AG04450 (cell line): ENCODE data around the gene MARCHF3. TPM values are rescaled to one million over a fixed set of nuclear protein-coding genes. Genes with fewer than 3 reads are reported as not detected.
"Not testable (repeated sequence)": the region's sequence is repeated elsewhere in the genome, so short reads cannot be mapped to it uniquely, and the experiment has no call there.

Experiments used
- CTCF ChIA-PET: fragments of 300-600, 350-600 bp; formaldehyde crosslinking; extraction: SDS; loops from one replicate; lab custom pipeline; 2022; ENCODE audit warnings: antibody characterized with exemption, inconsistent platforms; lab: Charles Lee
- POLR2A ChIA-PET: fragments of 350-600 bp; formaldehyde crosslinking; extraction: SDS; loops from one replicate; lab custom pipeline; 2021; ENCODE audit warnings: antibody characterized with exemption, inconsistent platforms; lab: Yijun Ruan, JAX
- DNase-seq: peaks from one replicate; pipeline ENCODE4 v3.0.0-alpha.2; 2011; ENCODE audit warnings: low read depth, low spot score
- H3K27ac ChIP-seq: one replicate; pipeline ENCODE4 v1.5.1; 2012; ENCODE audit warnings: low read depth, low read length, control low read depth
- H3K27me3 ChIP-seq: one replicate; pipeline ENCODE4 v1.6.0; 2012; ENCODE audit warnings: low read length; ENCODE audit not compliant: control insufficient read depth, insufficient read depth
- H3K4me3 ChIP-seq: 2 replicates; pipeline ENCODE4 v1.5.1; 2011; ENCODE audit warnings: mild to moderate bottlenecking, low read depth, low read length, control low read depth
- H3K9me3 ChIP-seq: 2 replicates; pipeline ENCODE4 v1.5.1; 2012; ENCODE audit warnings: low read length; ENCODE audit not compliant: control insufficient read depth, insufficient read depth
- CTCF ChIP-seq: IDR thresholded peaks from 2 replicates; pipeline ENCODE4 v1.5.1; 2011; ENCODE audit warnings: low read depth, low read length, control low read depth, inconsistent platforms
- polyA plus RNA-seq: library from polyadenylated mRNA; depleted of rRNA; stranded (reverse); fragments of >200 nt; gene quantifications from 2 replicates; pipeline ENCODE4 v1.2.3, GENCODE V29; 2011

The MARCHF3 gene
- polyA plus RNA-seq, 1 experiment, result 6.7 TPM

DNA sequence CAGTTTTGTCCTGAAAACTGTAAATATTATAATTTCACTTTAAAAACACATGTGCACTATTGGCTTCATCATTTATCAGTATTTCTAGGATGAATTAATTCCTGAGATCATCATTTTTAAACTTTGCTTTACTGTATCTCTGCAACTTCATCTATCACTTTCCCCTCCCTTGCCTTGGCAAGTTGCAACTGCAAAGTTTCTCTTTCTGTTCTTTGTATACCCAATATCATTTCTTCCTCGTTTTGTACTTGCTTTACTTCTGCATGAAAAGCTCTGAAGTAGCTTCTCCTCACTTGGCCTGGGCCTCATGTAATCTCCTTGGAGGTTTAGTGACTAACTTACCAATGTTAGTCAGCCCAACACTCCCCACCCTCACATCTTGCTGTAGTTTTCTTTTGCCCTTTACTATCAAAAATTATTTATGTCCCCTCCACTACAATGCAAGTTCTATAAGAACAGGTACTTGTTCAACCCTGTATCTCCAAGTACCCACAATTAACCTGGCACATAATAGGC, 30.2 kb upstream of the MARCHF3 start:
- Histone ChIP-seq H3K9me3 (no peaks in the 10 kb centered on the region), H3K27ac (no peak overlapping the region), H3K27me3 (no peaks in the 10 kb centered on the region), H3K4me3 (no peak overlapping the region)
- POLR2A ChIA-PET, result no interaction called here
- TF ChIP-seq CTCF, result no peak
- CTCF ChIA-PET, result no interaction called here
- no peak for DNase-seq

GRCh38 chr5:127056896-127057295, 26.5 kb upstream of the MARCHF3 start:
- ChIA-PET CTCF (interaction anchor here (1.1 to 1.5 kb wide), 2 partner anchors 17 to 436 kb away, joined by 3 to 4 read pairs; no protein-coding TSS in a partner anchor), POLR2A (no interaction called here)
- no peak for TF ChIP-seq CTCF
- Histone ChIP-seq H3K27ac (no peak overlapping the region), H3K4me3 (no peak overlapping the region), H3K27me3 (no peaks in the 10 kb centered on the region), H3K9me3 (no peaks in the 10 kb centered on the region)
- DNase-seq, result no peak

DNA sequence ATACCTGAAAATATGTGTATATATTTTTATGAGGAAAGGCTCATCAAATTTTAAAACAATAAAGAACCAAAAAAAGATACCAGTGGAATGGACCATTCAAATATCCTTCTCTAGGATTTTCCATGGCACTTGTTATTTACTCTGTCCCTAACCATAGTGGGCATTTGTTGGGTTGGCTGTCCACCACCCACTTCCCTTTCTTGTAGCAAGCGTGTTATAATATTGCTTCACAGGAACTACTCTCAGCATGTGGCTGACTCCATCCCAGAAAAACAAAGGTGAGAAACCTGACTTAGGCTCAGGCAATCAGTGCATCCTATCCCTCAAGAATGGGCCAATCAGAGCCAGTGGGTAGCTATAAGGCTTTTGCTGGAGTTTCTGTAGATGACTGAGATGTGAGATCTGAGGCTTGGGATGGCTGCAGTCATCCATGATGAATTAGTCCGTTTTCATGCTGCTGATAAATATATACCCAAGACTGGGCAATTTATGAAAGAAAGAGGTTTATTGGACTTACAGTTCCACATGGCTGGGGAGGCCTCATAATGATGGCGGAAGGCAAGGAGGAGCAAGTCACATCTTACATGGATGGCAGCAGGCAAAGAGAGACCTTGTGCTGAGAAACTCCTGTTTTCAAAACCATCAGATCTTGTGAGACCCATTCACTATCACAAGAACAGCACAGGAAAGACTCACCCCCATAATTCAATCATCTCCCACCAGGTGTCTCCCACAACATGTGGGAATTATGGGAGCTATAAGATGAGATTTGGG, 25.7 kb upstream of the MARCHF3 start:
- no peak for TF ChIP-seq CTCF
- DNase-seq, result no peak
- POLR2A ChIA-PET, result no interaction called here
- H3K4me3 ChIP-seq, result no peak overlapping the region
- no peaks in the 10 kb centered on the region for H3K9me3 ChIP-seq
- H3K27me3 ChIP-seq, result no peaks in the 10 kb centered on the region
- H3K27ac ChIP-seq, result no peak overlapping the region
- CTCF ChIA-PET, result interaction anchor here (1.1 kb wide), 1 partner anchor 436 kb away, joined by 3 read pairs; no protein-coding TSS in a partner anchor

GRCh38 chr5:127053551-127053950, 23.2 kb upstream of the MARCHF3 start:
- H3K27me3 ChIP-seq, H3K9me3 ChIP-seq, H3K27ac ChIP-seq, H3K4me3 ChIP-seq, DNase-seq, CTCF ChIA-PET, POLR2A ChIA-PET: not testable (repeated sequence)

- Histone ChIP-seq H3K4me3 (no peak overlapping the region), H3K27ac (no peak overlapping the region), H3K27me3 (no peaks in the 10 kb centered on the region), H3K9me3 (no peaks in the 10 kb centered on the region)
- TF ChIP-seq CTCF, result no peak
- no peak for DNase-seq
- POLR2A ChIA-PET, result no interaction called here
- CTCF ChIA-PET, result no interaction called here
These were observed 22.7 kb upstream of the MARCHF3 start for GRCh38 chr5:127053049-127053448.
